Urinary bladder (tissue), 4 donors: ENCODE data around the gene EXOC3. TPM values are rescaled to one million over a fixed set of nuclear protein-coding genes. Genes with fewer than 3 reads are reported as not detected.
"Not testable (repeated sequence)": the region's sequence is repeated elsewhere in the genome, so short reads cannot be mapped to it uniquely, and the experiment has no call there.

Source experiments
- DNase-seq: peaks from one replicate; pipeline ENCODE4 v3.0.0-alpha.2; 2015; ENCODE audit errors: extremely low spot score
- H3K27ac ChIP-seq: one replicate; pipeline ENCODE4 v1.5.1; 2013; ENCODE audit warnings: low read depth, mild to moderate bottlenecking, moderate library complexity
- H3K36me3 ChIP-seq: one replicate; pipeline ENCODE4 v1.6.1; 2013; ENCODE audit warnings: mild to moderate bottlenecking, moderate library complexity; ENCODE audit not compliant: insufficient read depth
- H3K4me1 ChIP-seq: one replicate; pipeline ENCODE4 v1.6.1; 2013; ENCODE audit warnings: mild to moderate bottlenecking, moderate library complexity; ENCODE audit not compliant: insufficient read depth
- H3K4me3 ChIP-seq: one replicate; pipeline ENCODE4 v1.5.1; 2013; ENCODE audit warnings: low read depth, low read length
- WGBS: extraction: QIAGEN DNeasy Blood & Tissue Kit; methylation state at CpG from one replicate; pipeline ENCODE4 v1.1.7; 2013; 5-methylcytosine and 5-hydroxymethylcytosine counted together
- polyA plus RNA-seq: library from polyadenylated mRNA; stranded (reverse); fragments of 200-250 nt; gene quantifications from one replicate; pipeline ENCODE4 v1.2.3, GENCODE V29; 2013
- total RNA-seq: library from RNA; depleted of rRNA; stranded (reverse); fragments of >200 nt; gene quantifications from one replicate; pipeline ENCODE4 v1.2.3, GENCODE V29; 2014
- donor health status: healthy with polysubstance abuse.
- donor health status: healthy.

EXOC3 gene
- total RNA-seq (31.7 TPM), polyA plus RNA-seq (61.4 TPM)

DNA sequence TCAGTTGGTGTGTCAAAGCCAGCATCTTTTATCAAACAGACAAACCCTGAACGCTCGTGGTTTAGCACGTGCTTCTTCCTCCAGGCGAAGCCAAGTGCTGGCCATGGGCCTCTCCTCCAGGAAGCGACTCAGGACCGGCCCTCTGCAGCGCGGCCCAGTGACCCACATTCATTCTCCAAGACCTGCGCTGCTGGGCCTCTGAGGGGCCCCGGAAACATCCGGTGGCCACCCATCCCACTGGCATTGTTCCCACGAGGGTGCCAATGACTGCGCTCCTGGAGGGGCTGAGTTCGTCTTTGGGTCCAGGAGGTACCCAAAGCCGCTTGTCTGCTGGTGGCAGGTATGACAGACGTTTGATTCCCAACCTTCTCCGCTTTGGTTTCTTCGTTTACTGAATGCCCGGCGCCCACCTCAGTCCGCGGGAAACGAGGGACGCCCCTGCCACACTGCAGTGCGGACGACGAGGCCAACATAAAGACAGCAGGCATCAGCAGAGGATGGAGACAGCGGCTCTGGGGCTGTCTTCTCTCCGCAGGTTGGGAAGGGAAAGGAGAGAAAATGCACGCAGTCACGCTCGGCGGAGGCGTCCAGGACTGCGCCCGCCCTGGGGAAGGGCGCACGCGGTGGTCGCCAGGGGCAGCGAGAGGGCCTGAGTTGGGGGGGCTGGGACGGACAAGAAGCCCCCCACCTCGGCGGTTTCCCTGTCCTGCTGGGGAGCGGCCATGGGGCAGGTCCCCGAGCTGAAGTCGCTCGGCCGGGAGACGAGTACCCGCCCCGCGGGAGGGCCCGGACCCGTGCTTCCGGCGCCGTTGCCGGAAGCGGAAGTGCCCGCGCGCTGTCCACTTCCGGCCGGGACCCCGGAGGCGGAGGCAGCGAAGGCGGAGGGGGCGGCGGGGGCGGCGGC, at the start of gene EXOC3:
TSS of gene EXOC3 (plus strand) at position 842 of the 904 bp plus-strand sequence. CDS start 3,030 bp downstream, outside the sequence.
- Histone ChIP-seq H3K4me1 (peaks cover 2% of the 10 kb centered on the region), H3K36me3 (no peaks in the 10 kb centered on the region), H3K4me3 (peak within 1 kb of the TSS; percentile 77), H3K27ac (peak within 1 kb of the TSS; percentile 73)
- WGBS: 5% methylated on average over 71 of the region's 73 CpGs
- no peak for DNase-seq

DNA sequence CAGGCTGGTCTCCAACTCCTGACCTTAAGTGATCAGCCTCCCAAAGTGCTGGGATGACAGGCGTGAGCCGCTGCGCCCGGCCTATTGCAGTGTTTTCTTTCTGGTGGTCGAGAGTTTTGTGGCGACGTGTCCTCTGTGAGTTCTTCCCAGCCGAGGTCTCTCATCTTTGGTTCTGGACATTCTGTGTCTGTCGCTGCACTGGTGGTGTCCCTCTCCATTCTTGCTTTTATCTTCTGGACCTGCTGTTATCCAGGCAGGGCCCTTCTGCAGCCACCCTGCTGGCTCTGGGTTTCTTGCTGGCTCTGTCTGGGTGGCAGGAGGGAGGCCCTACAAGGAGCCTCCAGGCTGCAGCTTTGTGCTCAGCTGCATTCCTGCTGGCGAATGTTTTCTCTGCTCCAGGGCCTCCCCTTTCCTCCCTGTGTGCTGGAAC, 49.1 kb upstream of the EXOC3 start:
- Histone ChIP-seq H3K27ac (peak overlapping the region; percentile 63), H3K36me3 (no peaks in the 10 kb centered on the region), H3K4me1 (peaks cover 3% of the 10 kb centered on the region), H3K4me3 (no peak overlapping the region)
- no peak for DNase-seq
- WGBS: 84% methylated on average over 10 of the region's 10 CpGs

DNA sequence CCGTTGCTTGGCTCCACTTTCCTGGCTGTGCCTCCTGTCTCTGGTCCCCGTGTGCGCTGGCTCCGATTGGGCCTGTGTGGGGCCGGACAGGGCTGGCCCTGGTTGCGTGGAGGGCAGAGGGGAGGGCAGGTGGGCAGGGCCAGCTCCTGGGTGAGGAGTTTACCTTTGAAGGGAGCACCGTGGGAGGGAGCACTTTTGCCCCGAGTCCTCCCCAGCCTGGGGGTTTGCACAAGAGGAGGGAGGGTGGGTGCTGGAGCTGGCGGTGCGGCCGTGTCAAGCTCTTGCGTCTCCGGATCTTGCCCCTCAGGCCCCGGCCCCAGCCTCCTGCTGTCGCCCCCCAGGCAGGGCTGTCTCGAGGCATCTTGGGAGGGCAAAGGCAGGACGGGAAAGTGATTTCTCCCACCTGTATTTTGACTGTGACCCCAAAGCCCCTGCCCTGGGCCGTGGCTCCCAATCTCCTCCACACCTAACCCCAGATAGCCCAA, 48.3 kb upstream of the EXOC3 start:
- no peak for DNase-seq
- H3K27ac ChIP-seq: peak overlapping the region; percentile 88
- WGBS: 79% methylated on average over 18 of the region's 18 CpGs

DNA sequence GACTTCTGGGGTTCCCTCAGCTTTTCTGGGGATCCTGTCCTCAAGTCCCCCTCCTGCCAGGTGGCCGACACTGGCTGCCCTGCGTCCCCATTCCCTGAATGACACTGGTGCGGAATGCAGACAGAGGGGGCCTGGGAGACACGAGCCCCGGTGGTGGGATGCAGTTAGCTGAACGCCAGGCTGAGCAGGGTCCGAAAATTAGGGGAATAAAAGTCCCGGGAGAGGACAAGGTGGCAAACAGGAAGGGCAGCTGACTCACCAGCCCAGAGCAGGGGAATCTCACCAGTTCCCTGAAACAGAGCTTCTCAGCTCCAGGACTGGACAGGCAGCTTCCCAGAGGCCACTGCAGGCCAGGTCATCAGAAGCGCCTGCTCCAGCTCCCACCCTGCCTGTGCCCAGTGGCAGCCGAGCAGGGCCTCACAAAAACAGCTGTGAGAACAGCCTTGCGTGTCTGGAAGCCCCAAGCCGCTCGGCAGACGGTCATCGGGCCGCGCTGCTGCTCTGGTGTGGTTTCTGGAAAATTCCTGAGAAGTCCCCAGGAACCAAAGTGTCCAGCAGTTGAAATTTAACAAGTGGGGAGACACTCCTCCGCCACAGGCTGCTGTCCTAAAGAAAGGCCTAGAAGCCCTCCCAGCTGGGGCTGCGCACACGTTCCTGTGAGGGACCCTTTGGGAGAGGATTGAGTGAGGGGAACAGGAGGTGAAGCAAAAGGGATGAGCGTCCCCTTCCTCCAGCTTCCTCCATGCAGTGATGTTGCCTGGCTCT, 47.6 kb upstream of the EXOC3 start:
- no peaks in the 10 kb centered on the region for H3K36me3 ChIP-seq
- no peak for DNase-seq
- peak overlapping the region; percentile 88 for H3K27ac ChIP-seq
- peaks cover 3% of the 10 kb centered on the region for H3K4me1 ChIP-seq
- no peak overlapping the region for H3K4me3 ChIP-seq
- WGBS: 60% methylated on average over 21 of the region's 21 CpGs

More for the DNA sequence above, 48.3 kb upstream of the EXOC3 start:
- Histone ChIP-seq H3K4me3 (no peak overlapping the region), H3K36me3 (no peaks in the 10 kb centered on the region), H3K4me1 (peaks cover 3% of the 10 kb centered on the region)

DNA sequence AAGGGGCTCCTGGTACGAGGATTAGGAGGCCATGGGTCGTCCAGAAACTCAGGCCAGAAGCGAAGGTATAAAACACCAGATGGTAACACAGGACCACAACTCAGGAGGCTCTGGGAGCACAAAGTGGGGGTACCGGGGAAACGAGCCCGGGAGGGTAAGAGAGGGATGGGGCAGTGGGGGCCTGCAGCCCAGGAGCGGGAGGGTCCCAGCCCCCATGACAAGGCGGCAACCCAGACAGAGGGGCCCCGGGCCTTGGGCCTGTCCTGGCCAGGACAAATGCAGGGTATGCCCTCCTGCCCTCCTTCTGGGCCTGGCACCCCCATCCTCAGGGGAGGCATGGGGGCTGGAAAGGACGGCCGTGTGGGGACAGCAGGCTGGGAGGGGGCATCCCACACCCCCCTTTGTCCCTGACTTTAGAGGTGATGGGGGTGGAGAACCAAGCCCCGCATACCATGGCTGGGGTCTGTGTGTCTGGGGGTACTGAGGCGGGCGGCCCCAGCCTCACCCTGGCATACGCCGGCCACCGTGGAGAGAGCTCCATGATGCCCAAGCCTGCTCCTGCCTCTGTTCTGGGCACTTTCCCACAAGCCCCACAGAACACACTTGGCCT, 47.0 kb upstream of the EXOC3 start:
- 80% methylated on average over 17 of the region's 17 CpGs for WGBS
- Histone ChIP-seq H3K27ac (peak overlapping the region; percentile 83), H3K4me1 (peaks cover 3% of the 10 kb centered on the region), H3K36me3 (no peaks in the 10 kb centered on the region), H3K4me3 (no peak overlapping the region)
- DNase-seq: no peak

DNA sequence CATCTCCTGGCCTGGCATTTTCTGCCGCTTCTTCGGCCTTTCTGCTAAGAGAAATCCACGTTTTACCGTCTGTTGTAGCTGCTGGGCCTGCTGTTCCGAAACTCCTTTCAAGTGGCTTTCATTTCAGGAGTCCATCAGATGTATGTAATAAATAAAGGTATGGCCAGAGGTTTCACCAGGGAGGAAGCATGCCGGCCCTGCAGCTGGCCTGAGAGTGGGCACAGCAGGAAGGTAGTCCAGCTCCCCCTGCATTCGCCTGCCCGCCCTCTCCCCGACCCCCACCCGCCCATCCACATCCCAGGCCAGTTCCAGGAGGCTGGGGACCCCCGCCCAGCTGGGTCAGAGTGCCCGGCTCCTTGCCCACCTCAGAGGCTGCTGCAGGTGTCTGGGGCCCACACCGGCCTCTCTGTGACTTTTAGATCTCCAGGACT, 46.4 kb upstream of the EXOC3 start:
- no peaks in the 10 kb centered on the region for H3K36me3 ChIP-seq
- H3K4me1 ChIP-seq: peaks cover 3% of the 10 kb centered on the region
- DNase-seq: no peak
- no peak overlapping the region for H3K4me3 ChIP-seq
- 84% methylated on average over 13 of the region's 13 CpGs for WGBS
- no peak overlapping the region for H3K27ac ChIP-seq

DNA sequence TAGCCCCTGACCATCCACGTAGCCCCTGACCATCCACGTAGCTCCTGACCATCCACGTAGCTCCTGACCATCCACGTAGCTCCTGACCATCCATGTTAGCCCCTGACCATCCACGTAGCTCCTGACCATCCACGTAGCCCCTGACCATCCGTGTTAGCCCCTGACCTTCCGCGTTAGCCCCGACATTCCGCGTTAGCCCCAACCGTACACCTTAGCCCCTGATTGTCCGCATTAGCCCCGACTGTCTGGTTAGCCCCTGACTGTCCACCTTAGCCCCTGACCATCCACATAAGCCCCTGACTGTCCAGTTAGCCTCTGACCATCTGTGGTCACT, 44.9 kb upstream of the EXOC3 start:
- not testable (repeated sequence) for H3K4me3 ChIP-seq, DNase-seq, H3K4me1 ChIP-seq, H3K36me3 ChIP-seq
- 90% methylated on average over 15 of the region's 15 CpGs for WGBS
- H3K27ac ChIP-seq: peak overlapping the region; percentile 81

DNA sequence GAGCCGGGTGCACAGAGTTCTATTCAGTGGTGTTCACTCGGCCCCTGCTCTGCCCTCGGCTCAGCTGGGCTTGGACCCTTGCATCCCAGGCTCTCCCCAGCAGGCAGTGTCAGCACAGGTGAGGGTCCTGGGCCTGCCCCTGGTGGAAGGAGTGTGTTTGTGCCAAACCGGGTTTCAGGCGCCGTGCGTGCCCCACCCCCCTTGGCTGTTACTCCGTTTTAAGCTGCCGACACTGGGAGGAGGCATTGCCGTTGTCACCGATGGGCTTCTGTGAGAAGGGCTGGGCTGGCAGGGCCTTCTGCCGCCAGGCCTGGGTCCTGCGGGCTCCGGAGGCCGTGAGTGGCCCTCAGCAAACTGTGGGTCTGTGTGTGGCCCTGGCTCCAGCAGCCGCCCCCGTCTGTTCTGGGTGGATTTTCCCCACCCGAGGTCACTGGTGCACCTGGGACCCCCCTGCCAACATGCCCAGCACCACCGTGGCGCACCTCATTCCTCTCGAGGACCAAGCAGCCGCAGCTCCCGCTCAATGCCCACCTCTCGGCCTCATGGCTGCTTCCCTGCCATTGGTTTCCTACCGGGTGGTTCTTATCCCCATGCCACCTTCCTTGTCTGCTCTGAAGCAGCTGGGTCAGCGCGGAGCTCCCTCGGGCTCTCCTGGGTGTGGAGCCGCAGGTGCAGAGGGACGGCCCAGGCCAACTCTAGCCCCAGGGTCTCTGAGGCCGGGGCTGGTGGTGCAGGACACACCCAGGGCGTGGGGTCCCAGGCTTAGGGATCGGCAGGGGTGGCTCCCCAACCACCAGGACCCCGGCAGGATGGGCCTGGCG, 44.3 kb upstream of the EXOC3 start:
- H3K27ac ChIP-seq: peak overlapping the region; percentile 81
- WGBS: 89% methylated on average over 35 of the region's 35 CpGs
- peaks cover 3% of the 10 kb centered on the region for H3K4me1 ChIP-seq
- no peak for DNase-seq
- no peaks in the 10 kb centered on the region for H3K36me3 ChIP-seq
- no peak overlapping the region for H3K4me3 ChIP-seq

DNA sequence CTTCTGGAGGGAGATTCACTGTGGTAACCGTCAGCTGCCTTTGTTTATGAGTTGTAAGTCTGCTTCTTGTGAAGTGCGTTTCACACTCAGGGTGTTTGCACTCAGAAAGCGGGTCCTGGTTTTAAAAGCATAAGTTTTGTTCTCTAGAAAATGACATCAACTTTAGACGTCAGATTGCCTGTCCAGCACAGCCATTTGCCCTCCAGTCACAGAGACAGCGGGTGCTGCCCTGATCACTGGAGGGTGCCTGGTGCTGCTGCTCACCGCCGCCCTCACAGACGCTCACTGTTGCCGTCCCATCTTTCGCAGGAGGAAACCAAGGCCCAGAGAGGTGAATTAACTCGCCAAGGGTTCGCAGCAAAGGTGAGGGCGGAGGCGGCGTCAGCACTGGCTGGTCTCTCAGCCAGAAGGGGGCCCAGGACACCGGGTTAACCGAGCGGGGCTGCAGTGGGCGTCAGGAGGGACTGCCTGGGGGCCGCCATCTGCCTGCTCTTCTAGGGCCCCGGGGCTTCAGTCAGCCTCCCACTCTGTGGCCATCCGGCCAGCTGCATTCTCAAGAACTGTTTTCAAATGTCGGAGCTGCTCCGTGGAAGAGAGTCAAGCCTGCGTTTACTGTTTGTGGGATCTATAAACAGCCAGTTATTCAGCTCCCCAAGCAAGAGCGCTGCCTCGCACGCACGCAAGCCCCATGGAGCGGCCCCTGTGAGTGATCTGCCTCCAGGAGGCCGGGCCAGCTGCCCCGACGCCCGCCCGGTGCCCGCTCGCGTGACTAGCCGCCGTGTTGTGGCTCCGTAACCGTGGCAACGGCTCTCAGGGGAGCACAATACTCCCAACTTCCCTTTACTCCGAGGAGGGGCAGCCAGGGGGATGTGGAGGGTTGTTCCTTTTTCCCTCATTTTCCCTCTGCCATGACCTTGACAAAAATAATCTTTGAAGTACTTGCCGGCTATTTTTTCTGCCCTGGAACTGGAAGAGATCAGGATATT, 43.4 kb upstream of the EXOC3 start:
- peak overlapping the region; percentile 89 for H3K27ac ChIP-seq

DNA sequence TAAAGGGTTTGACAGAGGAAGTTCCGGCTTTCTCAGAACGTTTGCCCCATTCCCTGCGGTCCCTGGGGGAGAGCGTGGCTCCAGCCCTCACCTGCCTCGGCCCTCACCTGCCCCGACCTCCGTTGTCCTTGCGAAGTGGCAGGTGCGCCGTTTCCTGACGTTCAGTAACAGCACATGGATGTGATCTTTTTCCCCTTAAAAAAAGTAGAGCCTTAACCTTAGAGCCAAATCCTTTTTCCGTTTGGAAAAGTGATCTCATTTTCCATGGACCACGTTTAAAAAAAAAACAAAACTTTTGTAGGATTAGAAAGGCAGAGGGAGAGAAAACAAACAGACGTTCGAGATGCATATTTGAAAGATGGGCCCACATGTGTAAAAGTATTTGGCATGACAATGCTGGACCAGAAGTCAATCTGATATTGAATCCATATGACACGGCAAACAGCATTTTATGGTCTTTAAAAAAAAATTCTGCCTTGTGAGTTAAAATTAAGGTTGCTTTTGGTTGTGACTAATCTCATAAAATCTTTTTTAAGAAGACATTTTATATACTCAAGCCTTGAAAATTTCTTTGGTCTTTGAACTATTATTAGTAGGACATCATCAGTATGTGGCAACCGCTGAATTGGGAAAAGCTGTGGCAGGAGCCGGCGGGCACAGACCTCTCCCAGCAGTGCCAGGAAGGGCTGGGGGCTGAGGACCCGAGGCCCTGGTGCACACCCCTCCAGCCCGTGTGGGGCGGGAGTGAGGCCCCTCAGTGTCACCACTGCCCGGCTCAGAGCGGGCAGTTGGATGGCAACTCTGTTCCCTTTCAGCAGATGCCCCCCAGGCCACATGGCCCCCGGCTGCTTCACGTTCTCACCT, 42.5 kb upstream of the EXOC3 start:
- peak; percentile 33 for DNase-seq
- peak overlapping the region; percentile 89 for H3K27ac ChIP-seq

More for the DNA sequence above, 43.4 kb upstream of the EXOC3 start:
- Histone ChIP-seq H3K4me3 (peak overlapping the region; percentile 7), H3K4me1 (peaks cover 3% of the 10 kb centered on the region), H3K36me3 (no peaks in the 10 kb centered on the region)
- 22% methylated on average over 45 of the region's 45 CpGs for WGBS
- peak; percentile 71 for DNase-seq

More for the DNA sequence above, 42.5 kb upstream of the EXOC3 start:
- no peaks in the 10 kb centered on the region for H3K4me1 ChIP-seq
- 33% methylated on average over 26 of the region's 26 CpGs for WGBS
- H3K36me3 ChIP-seq: no peaks in the 10 kb centered on the region
- H3K4me3 ChIP-seq: peak overlapping the region; percentile 7
